Stimulated activated CD8-positive, alpha-beta memory T cell treated with anti-CD3 and anti-CD28 coated beads, Interleukin-4, amount 100 ng/mL, for 4 hours (primary cell): Measurements from ENCODE around the gene PPM1L.

ENCODE experiments used
- DNase-seq, 2 donors: peaks; one replicate each; pipeline ENCODE4 v3.0.0-alpha.2; 2020; ENCODE audit warnings: low read depth in 2 of 2, low spot score in 1 of 2

The PPM1L gene

GRCh38 chr3:160851629-160852210 is 95.7 kb downstream of the PPM1L start:
- DNase-seq = no peak

- DNase-seq = no peak
Observed at GRCh38 chr3:160852856-160853255, 96.8 kb downstream of the PPM1L start.

- no peak for DNase-seq
Observed at GRCh38 chr3:160856450-160856849, 100.4 kb downstream of the PPM1L start.

GRCh38 chr3:160857476-160858119 is 101.6 kb downstream of the PPM1L start:
- DNase-seq = no peak

GRCh38 chr3:160860346-160860745 is 104.3 kb downstream of the PPM1L start:
- DNase-seq = no peak

GRCh38 chr3:160869825-160870224 is 113.8 kb downstream of the PPM1L start:
- DNase-seq = no peak

GRCh38 chr3:160870327-160870726 is 114.3 kb downstream of the PPM1L start:
- DNase-seq = no peak

GRCh38 chr3:160874736-160875135 is 118.7 kb downstream of the PPM1L start:
- no peak for DNase-seq

- no peak for DNase-seq
Observed at GRCh38 chr3:160876643-160877042, 120.6 kb downstream of the PPM1L start.

GRCh38 chr3:160879859-160880258 is 123.8 kb downstream of the PPM1L start:
- no peak for DNase-seq

- DNase-seq = no peak
Observed at GRCh38 chr3:160883373-160883772, 127.3 kb downstream of the PPM1L start.

GRCh38 chr3:160885791-160886286 is 129.8 kb downstream of the PPM1L start:
- no peak for DNase-seq

- DNase-seq = no peak
Observed at GRCh38 chr3:160886421-160886820, 130.4 kb downstream of the PPM1L start.

GRCh38 chr3:160893207-160893606 is 137.2 kb downstream of the PPM1L start:
- no peak for DNase-seq

GRCh38 chr3:160904691-160905090 is 148.7 kb downstream of the PPM1L start:
- DNase-seq = no peak

GRCh38 chr3:160906646-160907045 is 150.6 kb downstream of the PPM1L start:
- no peak for DNase-seq

GRCh38 chr3:160909917-160910316 is 153.9 kb downstream of the PPM1L start:
- DNase-seq = no peak

GRCh38 chr3:160911411-160911810 is 155.4 kb downstream of the PPM1L start:
- no peak for DNase-seq

GRCh38 chr3:160916472-160916871 is 160.4 kb downstream of the PPM1L start:
- no peak for DNase-seq

GRCh38 chr3:160919942-160920341 is 163.9 kb downstream of the PPM1L start:
- no peak for DNase-seq

GRCh38 chr3:160921020-160921635 is 165.1 kb downstream of the PPM1L start:
- DNase-seq = no peak

- no peak for DNase-seq
Observed at GRCh38 chr3:160924776-160925175, 168.7 kb downstream of the PPM1L start.

- DNase-seq = no peak
Observed at GRCh38 chr3:160927620-160928019, 171.6 kb downstream of the PPM1L start.
